Measurements from ENCODE around the gene USP5.

The USP5 gene

DNA sequence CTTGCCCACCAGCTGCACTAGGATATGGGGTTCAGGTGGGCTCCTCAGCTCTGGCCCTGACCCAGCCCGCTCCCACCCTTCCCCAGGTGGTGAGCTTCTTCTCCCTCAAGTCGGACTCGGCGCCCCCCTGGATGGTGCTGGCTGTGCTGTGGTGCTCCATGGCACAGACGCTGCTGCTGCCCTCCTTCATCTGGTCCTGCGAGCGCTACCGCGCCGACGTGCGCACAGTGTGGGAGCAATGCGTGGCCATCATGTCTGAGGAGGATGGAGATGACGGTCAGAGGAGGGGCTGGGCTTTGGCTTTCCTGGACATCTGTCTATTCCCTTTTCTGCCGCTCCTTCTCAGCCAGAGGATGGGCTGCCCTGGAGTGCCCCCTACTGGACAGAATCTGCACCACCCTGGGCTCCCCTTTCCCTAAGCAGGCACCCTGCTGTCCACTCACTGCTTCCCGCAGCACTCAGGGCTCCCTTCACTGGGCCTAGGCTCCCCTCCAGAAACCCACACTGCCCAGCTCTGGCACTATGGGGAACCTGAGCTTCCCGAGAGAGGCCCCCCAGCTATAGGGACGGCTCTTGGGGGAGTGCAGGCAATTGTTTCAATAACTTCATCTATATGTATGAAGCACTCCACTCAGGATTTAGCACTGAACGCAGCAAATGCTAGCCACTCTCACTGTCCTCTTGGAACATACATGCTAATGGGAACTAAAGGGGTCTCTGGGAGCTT, 26.4 kb upstream of the USP5 start:
- DNase-seq (ENCODE audit: low read depth), result no peak

DNA sequence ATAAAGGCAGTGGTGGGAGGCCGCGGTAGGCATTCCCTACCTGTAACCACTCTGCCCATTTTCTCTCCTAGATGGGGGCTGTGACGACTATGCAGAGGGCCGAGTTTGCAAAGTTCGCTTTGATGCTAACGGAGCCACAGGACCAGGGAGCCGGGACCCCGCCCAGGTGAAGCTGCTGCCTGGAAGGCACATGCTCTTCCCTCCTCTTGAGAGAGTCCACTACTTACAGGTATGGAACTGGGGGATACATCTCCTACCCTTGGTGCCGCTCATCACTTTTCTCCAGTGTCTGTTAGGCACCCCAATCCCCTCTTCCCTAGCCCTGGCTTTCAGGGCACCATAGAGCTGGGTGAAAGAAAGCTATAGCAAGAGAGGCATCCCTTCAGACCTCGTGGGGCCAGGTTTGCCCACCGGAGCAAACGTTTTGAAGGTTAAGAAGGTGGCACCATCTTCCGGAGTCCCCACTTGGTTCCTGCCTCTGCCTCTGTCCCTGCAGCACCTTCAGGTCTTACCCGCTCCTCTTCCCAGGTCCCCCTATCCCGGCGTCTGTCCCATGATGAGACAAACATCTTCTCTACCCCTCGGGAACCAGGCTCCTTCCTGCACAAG, 25.7 kb upstream of the USP5 start:
- no peak for DNase-seq (ENCODE audit: low read depth)

DNA sequence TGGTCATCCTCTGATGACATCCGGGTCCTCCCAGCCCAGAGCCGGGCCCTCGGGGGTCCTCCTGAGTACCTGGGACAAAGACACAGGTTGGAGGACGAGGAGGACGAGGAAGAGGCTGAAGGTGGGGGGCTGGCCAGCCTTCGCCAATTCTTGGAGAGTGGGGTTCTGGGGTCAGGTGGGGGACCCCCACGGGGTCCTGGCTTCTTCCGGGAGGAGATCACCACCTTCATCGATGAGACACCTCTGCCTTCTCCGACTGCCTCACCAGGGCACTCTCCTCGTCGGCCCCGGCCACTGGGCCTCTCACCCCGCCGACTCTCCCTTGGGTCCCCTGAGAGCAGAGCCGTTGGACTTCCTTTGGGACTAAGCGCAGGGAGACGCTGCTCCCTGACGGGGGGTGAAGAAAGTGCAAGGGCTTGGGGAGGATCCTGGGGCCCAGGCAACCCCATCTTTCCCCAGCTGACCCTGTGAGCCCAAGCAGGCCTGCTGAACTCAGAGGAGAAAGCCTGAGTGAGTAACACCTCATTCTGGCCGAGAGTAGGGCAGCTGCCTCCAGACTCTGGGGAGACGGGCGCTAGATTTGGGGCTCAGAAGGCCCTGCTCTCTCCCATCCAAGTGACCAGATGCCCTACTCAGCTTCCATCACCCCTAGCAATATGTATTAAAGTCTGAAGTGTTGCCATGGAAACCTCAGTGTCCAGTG, 25.1 kb upstream of the USP5 start:
- DNase-seq (ENCODE audit: low read depth), result no peak

DNA sequence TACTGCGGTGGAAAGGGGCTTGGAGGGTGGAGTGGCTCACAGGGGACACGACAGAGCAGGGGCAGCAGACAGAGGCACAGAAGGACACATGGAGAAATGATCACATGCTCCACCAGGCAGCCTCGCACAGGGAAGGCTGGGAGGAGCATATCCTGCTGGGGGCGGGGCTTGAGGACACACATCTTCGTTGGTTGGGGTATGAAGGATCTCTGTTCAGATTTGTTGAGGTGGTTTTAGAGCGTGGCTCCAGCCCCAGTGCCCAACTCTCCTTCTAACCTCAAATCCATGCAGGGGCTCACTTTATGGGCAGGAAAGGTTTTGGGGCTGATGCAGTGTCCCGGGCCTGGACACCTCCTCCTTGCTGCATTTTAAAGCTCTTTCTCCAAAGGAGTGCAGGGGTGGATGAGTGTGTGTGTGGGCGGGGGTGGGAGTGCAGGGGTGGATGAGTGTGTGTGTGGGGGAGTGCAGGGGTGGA, 24.5 kb upstream of the USP5 start:
- DNase-seq (ENCODE audit: low read depth), result no peak

DNA sequence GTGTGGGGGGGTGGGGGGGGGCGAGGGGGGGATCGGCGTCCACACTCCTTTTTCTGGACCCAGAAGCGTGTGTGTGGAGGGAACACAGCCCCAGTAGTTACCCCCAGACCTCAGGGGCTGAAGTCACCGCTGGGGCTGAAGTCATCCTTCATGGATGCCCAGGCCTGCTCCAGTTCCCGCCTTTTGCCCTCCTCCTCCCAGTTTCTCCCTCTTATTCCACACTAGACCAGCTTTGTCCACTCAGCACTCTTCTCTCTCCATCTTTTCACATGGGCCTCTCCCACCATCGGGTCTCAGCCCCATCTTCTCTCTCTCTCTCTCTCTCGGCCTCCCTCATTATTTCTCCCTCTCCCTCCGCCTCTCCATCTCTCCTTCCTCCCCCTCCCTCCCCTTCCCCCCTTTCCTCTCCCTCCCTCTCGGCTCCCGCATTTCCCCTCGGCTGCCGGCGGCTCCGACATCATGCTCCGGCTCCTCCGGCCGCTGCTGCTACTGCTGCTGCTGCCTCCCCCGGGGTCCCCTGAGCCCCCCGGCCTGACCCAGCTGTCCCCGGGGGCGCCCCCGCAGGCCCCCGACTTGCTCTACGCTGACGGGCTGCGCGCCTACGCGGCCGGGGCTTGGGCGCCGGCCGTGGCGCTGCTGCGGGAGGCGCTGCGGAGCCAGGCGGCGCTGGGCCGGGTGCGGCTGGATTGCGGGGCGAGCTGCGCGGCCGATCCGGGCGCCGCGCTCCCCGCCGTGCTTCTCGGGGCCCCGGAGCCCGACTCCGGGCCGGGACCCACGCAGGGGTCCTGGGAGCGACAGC, 23.8 kb upstream of the USP5 start, which contains the start of gene P3H3:
Gene P3H3, plus strand, starts transcription at position 426 of the 799 bp plus-strand sequence. Its CDS starts 34 bp downstream, at position 460.
- no peak for DNase-seq (ENCODE audit: low read depth)

DNA sequence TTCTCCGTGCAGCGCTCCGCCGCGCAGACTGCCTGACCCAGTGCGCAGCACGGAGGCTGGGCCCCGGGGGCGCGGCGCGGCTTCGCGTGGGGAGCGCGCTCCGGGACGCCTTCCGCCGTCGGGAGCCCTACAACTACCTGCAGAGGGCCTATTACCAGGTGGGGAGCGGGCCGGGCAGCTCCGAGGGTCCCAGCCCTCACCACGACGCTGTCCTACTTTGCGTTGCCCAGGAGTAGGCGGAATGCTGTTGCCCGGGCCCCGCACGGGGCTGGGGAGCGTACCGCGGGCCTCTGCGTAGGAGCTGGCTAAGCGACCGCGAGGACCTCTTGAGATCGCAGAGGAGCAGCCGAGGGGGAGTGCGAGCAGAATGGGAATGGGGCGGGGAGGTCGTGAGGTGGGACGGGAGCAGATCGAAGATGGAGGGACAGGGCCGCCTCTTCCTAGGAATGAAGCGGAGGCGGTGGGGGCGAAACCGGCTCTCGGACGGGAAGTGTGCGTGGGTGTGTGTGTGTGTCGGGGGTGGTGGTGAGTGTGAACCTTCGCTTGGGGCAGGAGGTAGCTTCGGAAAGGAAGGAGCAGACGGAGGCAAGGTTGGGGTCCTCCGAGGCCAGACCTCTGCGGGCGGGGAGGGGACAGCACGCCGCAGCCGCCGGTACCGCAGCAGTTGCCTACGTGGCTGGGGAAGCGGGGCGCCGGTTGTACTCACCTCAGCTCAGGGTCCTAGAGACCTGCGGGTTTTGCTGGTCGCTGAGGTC, 23.0 kb upstream of the USP5 start:
- no peak for DNase-seq (ENCODE audit: low read depth)

DNA sequence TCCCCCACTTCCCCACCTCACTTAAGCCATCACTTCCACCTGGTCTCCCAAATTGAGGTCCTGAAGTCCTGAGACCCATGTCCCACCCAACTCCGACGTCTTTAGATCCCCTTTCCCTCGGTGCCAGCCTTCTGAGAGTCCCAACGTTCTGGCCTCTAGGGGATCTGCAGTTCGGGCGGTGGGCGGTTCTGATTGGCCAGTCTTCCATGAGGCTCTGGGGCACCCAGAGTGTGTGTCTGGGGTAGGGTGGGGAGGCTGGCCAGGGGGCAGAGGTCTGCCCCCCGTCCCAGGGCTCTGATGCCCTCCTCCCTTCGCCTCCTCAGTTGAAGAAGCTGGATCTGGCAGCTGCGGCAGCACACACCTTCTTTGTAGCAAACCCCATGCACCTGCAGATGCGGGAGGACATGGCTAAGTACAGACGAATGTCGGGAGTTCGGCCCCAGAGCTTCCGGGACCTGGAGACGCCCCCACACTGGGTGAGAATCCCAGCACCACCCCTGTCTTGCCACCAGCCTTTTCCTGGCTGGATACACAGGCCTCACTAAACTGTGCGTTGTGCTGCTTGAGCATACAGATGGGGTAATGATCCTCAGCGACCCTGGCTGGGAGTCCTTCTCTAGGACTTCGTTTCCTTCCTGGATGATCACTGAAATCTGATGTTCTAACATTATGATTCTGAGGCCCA, 22.3 kb upstream of the USP5 start:
- DNase-seq (ENCODE audit: low read depth), result no peak

DNA sequence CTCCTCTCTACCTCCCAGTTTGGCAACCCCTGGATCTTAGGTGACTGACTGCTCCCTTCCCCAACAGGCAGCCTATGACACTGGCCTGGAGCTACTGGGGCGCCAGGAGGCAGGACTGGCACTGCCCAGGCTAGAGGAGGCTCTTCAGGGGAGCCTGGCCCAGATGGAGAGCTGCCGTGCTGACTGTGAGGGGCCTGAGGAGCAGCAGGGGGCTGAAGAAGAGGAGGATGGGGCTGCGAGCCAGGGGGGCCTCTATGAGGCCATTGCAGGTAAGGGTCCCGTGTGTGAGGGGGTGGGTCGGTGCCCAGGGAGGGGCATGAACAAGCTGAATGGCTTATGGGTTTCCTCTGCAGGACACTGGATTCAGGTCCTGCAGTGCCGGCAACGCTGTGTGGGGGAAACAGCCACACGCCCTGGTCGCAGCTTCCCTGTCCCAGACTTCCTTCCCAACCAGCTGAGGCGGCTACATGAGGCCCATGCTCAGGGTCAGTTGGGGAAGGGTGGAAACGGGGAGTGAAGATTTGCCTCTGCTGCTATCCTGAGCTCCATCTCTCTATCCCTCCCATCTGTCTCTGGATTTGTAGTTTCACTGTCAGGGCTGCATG, 21.6 kb upstream of the USP5 start:
- DNase-seq (ENCODE audit: low read depth), result no peak

DNA sequence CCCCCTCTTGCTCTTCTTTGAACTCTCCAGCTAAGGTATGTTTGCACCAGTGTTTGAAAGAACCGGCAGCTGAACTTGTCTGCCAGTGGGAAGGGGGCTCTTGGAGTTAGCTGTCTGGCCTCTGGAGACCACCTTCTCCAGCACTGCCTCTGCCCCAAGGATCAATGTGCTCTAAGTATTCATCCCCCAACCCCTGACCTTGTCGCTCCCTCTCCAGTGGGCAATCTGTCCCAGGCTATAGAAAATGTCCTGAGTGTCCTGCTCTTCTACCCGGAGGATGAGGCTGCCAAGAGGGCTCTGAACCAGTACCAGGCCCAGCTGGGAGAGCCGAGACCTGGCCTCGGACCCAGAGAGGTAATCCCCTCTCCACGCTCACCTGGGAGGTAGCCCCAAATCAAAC, 21.0 kb upstream of the USP5 start:
- no peak for DNase-seq (ENCODE audit: low read depth)

DNA sequence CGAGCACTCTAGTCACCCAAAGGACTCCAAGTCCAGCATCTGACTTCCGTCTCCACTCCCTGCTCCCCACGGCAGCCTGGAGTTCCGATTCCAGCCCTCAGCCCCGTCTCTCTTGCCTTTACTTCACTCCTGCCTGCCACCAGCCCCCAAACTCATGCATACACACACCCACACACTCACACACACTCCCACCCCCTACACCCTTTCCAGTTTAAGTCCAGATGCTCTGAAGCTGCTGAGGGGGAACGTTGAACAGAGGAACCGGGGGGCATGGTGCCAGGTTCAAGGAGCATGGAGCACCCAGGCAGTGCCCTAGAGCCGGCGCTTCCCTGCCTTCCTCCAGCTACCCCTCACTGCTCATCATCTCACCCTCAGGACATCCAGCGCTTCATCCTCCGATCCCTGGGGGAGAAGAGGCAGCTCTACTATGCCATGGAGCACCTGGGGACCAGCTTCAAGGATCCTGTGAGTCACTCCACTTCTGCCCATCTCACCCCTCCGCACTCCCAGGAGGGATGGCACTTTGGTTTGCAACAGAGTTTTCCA, 20.4 kb upstream of the USP5 start:
- no peak for DNase-seq (ENCODE audit: low read depth)

DNA sequence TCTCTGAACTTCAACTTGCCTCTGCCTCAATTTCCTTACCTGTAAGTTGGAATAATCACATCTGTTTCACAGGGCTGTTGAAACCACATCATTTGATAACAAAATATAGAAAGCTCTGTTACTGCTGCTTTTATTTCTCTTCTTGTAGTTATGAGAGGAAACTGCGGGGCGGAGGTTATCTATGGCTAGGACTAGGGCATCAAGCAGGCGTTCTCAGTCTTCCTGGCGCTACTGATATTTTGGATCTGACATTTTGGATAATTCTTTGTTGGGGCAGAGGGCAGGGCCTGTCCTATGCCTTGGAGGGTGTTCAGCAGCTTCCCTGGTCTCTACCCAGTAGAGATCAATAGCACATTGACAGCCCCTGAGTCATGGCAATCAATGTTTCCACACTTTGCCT, 19.8 kb upstream of the USP5 start:
- no peak for DNase-seq (ENCODE audit: low read depth)

DNA sequence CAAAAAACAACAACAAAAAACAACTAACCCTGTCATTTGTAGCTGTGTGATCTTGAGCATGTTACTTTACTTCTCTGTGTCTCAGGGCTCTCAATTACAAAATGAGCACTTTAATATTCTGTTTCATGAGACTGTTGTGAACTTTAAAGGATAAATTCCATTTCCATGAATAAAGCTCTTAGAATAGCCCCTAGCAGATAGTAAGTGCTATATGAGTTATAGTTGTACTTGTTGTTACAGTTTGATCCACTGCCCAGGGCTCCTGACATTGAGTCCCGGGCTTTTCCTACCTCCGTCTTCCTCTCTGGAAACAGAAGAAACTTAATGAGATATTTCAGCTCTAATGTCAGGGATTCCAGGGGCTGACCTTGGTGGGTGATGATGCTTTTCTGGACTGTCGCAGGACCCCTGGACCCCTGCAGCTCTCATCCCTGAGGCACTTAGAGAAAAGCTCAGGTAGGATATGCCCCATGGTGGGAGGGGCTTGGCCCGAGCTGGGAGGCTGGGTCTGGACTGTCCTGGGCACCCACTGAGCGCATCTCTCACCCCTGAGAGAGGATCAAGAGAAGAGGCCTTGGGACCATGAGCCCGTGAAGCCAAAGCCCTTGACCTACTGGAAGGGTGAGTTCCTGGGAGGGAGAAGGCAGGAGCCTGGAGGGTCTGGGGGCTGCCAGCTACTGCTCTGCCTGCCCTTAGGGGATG, 18.6 kb upstream of the USP5 start:
- DNase-seq (ENCODE audit: low read depth), result no peak

DNA sequence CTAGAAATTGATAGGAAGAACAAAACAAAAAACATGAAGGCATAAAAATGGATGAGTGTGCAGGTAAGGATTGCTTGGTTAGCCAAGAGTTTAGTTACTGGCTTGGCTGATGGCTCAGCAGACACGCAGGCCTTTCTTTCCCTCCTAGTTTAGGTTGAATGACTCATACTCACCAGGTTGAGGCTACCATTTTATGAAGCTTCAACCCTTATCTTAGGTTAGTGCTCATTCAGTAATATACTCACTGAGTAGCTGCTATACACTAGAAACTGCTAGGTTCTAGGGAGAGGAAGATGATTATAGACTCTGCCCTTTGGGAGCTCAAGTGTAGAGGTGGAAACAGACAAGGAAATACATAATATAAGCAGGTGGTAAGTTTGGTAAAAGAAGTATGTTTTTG, 17.7 kb upstream of the USP5 start:
- no peak for DNase-seq (ENCODE audit: low read depth)

DNA sequence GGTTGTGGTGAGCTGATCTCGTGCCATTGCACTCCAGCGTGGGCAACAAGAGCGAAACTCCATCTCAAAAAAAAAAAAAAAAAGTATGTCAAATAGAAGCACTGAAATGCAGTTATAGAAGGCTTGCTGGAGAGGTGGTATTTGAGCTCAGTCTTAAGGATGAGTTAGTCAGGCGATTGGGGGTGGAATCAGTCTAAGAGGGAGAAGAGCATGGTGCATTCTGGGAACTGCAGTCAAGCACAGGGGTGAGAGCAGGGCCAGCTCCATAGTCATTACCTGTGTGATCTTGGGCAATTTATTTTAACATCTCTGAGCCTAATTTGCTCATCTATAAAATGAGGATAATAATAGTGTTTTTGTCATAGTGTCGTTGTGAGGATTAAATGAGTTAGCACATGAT, 17.1 kb upstream of the USP5 start:
- no peak for DNase-seq (ENCODE audit: low read depth)

DNA sequence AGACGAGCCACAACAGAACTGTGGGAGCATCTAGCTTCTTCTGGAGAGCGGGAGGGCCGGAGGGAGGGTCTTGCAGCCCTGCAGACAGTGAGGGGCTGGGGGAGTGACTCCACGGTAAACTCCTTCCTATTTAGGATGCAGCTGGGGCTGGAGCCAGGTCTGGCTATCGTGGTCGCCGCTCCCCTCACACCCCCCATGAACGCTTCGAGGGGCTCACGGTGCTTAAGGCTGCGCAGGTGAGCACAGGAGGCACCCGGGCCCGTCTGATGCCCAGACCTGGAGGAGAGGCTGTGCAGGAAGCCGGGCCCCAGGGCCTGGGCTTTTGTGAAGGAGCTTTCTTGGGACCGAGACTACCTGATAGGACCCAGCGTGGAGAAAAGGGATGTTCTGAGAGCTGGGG, 15.1 kb upstream of the USP5 start:
- no peak for DNase-seq (ENCODE audit: low read depth)

DNA sequence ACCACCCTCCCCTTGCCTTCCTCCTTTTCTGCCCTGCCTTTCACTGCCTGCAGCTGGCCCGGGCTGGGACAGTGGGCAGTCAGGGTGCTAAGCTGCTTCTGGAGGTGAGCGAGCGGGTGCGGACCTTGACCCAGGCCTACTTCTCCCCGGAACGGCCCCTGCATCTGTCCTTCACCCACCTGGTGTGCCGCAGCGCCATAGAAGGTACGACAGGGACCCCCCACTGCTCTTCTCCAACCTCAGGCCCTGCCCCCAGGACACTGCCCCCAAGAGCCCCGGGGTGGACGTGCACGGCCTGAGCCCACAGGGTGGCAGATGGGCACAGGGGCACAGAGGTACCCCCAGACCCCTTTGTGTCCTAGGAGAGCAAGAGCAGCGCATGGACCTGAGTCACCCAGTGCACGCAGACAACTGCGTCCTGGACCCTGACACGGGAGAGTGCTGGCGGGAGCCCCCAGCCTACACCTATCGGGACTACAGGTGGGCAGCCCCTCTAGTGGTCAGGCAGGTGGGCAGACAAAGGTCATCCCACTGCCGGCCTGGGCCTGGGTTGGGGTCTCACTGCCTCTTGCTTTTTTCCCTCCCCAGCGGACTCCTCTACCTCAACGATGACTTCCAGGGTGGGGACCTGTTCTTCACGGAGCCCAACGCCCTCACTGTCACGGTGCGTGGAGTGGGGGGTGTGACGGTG, 14.4 kb upstream of the USP5 start:
- DNase-seq (ENCODE audit: low read depth), result no peak

DNA sequence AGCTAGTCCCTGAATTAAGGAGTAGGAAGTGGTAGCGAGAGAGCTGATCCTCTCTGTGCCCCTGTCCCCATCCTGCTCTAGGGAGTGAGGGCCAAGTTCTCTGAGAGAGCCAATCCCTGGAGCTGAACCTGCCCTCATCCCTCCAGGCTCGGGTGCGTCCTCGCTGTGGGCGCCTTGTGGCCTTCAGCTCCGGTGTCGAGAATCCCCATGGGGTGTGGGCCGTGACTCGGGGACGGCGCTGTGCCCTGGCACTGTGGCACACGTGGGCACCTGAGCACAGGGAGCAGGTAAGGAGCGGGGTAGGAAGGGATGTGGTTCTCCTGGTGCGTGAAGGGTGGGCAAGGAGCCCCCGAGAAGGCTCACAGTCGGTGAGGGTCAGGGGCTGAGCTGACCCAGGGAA, 13.1 kb upstream of the USP5 start:
- no peak for DNase-seq (ENCODE audit: low read depth)

DNA sequence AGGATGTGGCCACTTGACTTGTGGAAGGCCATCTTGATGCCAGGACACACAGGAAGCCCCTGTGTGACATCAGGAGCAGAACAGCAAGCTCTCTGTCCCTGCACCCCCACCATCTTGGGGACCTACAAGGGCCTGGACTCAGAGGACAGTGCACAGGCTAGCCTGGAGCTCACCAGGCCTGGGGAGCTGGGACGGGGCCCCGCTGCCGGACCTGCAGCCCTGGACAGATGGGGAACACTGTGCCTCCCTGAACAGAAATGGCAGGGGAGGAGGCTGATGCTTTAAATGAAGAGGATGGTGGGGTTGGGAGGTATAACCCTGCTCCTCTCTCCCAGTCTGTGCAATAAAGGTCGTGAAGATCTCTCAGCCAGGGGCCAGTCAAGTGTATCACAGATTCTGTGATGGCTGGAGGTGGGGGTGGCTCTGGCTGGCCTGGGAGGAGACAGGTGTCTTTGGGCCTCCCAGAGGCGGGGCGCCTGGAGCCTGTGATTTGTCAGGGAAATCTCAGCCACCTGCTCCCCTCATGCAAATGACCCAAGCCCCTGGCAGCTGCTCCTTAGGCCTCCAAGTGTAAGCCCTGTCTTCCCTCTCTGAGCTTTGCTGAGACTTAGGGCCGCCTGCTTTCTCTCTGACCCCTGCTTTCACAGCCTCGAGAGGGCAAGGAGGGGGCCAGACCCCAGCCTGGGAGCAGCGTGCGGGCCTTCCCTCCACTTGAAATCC, 12.3 kb upstream of the USP5 start:
- DNase-seq (ENCODE audit: low read depth), result no peak

Measured in non-pigmented ciliary epithelial cell (primary cell).